Panc1 (cell line): Measurements from ENCODE around the gene RSU1. TPM values are rescaled to one million over a fixed set of nuclear protein-coding genes. Genes with fewer than 3 reads are reported as not detected.

ENCODE experiments used
- ATAC-seq: fragments of 200-7000 bp; cut with Tn5 transposase; 2 replicates; pipeline ENCODE4 v1.9.1; 2020; ENCODE audit warnings: mild to moderate bottlenecking, moderate library complexity
- BruUV-seq: library from RNA; stranded (reverse); fragments of 400-500 nt; replicated peaks from 2 replicates; lab custom pipeline; 2021; lab: Mats Ljungman, UMichigan
- CTCF ChIA-PET: fragments of 300-600 bp; sonication (Branson Sonifier 250); formaldehyde crosslinking; loops from one replicate; lab custom pipeline; 2022; ENCODE audit warnings: antibody characterized with exemption; lab: Charles Lee
- POLR2A ChIA-PET: fragments of 300-600 bp; sonication (Branson Sonifier 250); formaldehyde crosslinking; loops from one replicate; lab custom pipeline; 2022; ENCODE audit warnings: antibody characterized with exemption; lab: Charles Lee
- DNase-seq: peaks from one replicate; pipeline ENCODE4 v3.0.0-alpha.2; 2010; ENCODE audit warnings: low read depth, low spot score
- H3K27ac ChIP-seq: 2 replicates; pipeline ENCODE4 v1.5.1; 2011; ENCODE audit warnings: mild to moderate bottlenecking, low read length, inconsistent platforms
- H3K27me3 ChIP-seq: fragments of 200-500 bp; sonication (Bioruptor generic); 2 replicates; pipeline ENCODE4 v1.6.0; 2014; ENCODE audit warnings: low read length, inconsistent platforms; ENCODE audit not compliant: control insufficient read depth, insufficient read depth
- H3K36me3 ChIP-seq: fragments of 200-500 bp; sonication (Bioruptor generic); 2 replicates; pipeline ENCODE4 v1.5.1; 2014; ENCODE audit warnings: inconsistent platforms, mild to moderate bottlenecking, low read length, moderate library complexity; ENCODE audit not compliant: control insufficient read depth, insufficient read depth
- H3K4me1 ChIP-seq: 2 replicates; pipeline ENCODE4 v1.5.1; 2011; ENCODE audit warnings: inconsistent platforms, mild to moderate bottlenecking, low read length, moderate library complexity; ENCODE audit not compliant: control insufficient read depth, insufficient read depth
- H3K4me3 ChIP-seq, 2 experiments: 2 replicates each; pipeline ENCODE4 v1.5.1; 2011 to 2012; ENCODE audit warnings: low read depth in 2 of 2, low read length in 2 of 2, mild to moderate bottlenecking in 2 of 2, inconsistent platforms in 1 of 2, moderate library complexity in 1 of 2
- H3K9me3 ChIP-seq: fragments of 200-500 bp; sonication (Bioruptor generic); 2 replicates; pipeline ENCODE4 v1.5.1; 2014; ENCODE audit warnings: low read depth, mild to moderate bottlenecking, inconsistent platforms, low read length, moderate library complexity; ENCODE audit not compliant: control insufficient read depth, insufficient read depth
- POLR2AphosphoS5 ChIP-seq: IDR thresholded peaks from 2 replicates; pipeline ENCODE4 v1.6.1; 2012; ENCODE audit warnings: mild to moderate bottlenecking, low read depth, low read length, moderate library complexity
- SIN3A ChIP-seq: IDR thresholded peaks from 2 replicates; pipeline ENCODE4 v1.6.1; 2012; ENCODE audit warnings: low read depth, mild to moderate bottlenecking, low read length, moderate library complexity, borderline replicate concordance; ENCODE audit not compliant: insufficient read depth
- TCF7L2 ChIP-seq: IDR thresholded peaks from 2 replicates; pipeline ENCODE4 v1.6.1; 2011; ENCODE audit warnings: mild to moderate bottlenecking, low read depth, low read length, inconsistent platforms
- in situ Hi-C: cut with HindIII; loops from 2 replicates; pipeline ENCODE4 v1.10.0; 2016; ENCODE audit warnings: low sequenced_read_pairs, low pct_unique_long_range_greater_than_20kb
- intact Hi-C: fragments of 100-400 bp; cut with micrococcal nuclease; formaldehyde crosslinking; loops from one replicate; pipeline ENCODE4 v1.10.0; 2022; ENCODE audit not compliant: unreplicated experiment
- total RNA-seq: library from RNA; stranded (reverse); gene quantifications from one replicate; pipeline ENCODE4 v1.2.1, GENCODE V29; 2021; ENCODE audit not compliant: unreplicated experiment
- TF ChIP-seq, protein P1 (sequence below), 2 experiments: IDR thresholded peaks; 2 replicates each; pipeline ENCODE4 v1.6.1; 2011 to 2012; ENCODE audit warnings: low read depth in 2 of 2, control low read depth in 1 of 2, low read length in 1 of 2, mild to moderate bottlenecking in 1 of 2, moderate library complexity in 1 of 2; ENCODE audit not compliant: insufficient read depth in 1 of 2
- TF ChIP-seq, protein P2 (sequence below): fragments of 450-650 bp; IDR thresholded peaks from 2 replicates; pipeline ENCODE4 v1.5.1; 2017; ENCODE audit warnings: mild to moderate bottlenecking

The RSU1 gene
- total RNA-seq, 1 experiment from 2014 or later = 55.6 TPM

DNA sequence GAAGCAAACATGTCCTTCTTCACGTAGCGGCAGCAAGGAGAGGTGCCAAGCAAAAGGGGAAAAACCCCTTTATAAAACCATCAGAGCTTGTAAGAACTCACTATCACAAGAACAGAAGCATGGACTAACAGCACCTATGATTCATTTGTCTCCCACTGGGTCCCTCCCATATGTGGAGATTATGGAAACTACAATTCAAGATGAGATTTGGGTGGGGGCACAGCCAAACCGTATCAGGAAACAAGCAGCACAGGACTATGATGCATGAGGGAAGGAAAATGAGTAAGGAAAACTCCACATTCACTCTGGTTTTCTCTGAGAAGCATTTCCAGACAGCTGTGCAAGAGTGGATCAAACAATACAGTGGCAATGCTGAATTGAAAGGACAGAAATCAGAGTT lies 81.6 kb downstream of the RSU1 start:
- no peaks in the 10 kb centered on the region for H3K27me3 ChIP-seq

DNA sequence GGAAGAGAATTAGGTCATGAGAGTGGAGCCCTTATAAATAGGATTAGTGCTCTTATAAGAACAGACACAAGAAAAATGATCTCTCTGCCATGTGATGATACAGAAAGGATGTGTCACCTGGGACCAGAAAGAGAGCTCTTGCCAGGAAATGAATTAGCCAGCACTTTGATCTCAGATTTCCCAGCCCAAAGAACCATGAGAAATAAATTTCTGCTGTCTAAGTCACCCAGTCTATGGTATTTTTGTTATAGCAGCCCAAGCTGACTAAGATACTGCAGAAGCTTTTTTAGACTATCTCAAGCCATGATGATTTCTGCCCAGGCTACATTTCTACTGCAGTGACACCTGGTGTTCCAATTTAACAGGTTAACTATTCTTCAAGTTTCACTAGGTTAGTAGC lies 84.8 kb downstream of the RSU1 start:
- ChIA-PET POLR2A (no interaction called here), CTCF (no interaction called here)
- Histone ChIP-seq H3K9me3 (no peaks in the 10 kb centered on the region), H3K36me3 (no peaks in the 10 kb centered on the region), H3K4me1 (no peaks in the 10 kb centered on the region), H3K27me3 (no peaks in the 10 kb centered on the region), H3K4me3 (no peak overlapping the region), H3K27ac (no peak overlapping the region)
- BruUV-seq = no TSS peak
- in situ Hi-C loops = no loop called here
- no peak for TF ChIP-seq TCF7L2
- ATAC-seq (no peak), DNase-seq (no peak)
- intact Hi-C loops = no loop called here

More for the DNA sequence above, 81.6 kb downstream of the RSU1 start:
- no TSS peak for BruUV-seq
- ChIA-PET POLR2A (no interaction called here), CTCF (no interaction called here)
- no peaks in the 10 kb centered on the region; the same call in 1 of the 2 replicates for H3K36me3 ChIP-seq
- H3K4me1 ChIP-seq = no peaks in the 10 kb centered on the region
- no peak overlapping the region for H3K27ac ChIP-seq
- TF ChIP-seq SIN3A (no peak), TCF7L2 (no peak), POLR2AphosphoS5 (no peak)
- TF ChIP-seq, protein P1, sequence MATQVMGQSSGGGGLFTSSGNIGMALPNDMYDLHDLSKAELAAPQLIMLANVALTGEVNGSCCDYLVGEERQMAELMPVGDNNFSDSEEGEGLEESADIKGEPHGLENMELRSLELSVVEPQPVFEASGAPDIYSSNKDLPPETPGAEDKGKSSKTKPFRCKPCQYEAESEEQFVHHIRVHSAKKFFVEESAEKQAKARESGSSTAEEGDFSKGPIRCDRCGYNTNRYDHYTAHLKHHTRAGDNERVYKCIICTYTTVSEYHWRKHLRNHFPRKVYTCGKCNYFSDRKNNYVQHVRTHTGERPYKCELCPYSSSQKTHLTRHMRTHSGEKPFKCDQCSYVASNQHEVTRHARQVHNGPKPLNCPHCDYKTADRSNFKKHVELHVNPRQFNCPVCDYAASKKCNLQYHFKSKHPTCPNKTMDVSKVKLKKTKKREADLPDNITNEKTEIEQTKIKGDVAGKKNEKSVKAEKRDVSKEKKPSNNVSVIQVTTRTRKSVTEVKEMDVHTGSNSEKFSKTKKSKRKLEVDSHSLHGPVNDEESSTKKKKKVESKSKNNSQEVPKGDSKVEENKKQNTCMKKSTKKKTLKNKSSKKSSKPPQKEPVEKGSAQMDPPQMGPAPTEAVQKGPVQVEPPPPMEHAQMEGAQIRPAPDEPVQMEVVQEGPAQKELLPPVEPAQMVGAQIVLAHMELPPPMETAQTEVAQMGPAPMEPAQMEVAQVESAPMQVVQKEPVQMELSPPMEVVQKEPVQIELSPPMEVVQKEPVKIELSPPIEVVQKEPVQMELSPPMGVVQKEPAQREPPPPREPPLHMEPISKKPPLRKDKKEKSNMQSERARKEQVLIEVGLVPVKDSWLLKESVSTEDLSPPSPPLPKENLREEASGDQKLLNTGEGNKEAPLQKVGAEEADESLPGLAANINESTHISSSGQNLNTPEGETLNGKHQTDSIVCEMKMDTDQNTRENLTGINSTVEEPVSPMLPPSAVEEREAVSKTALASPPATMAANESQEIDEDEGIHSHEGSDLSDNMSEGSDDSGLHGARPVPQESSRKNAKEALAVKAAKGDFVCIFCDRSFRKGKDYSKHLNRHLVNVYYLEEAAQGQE (IDR thresholded peaks at IDR 0.05; ENCODE audit: insufficient read depth in 1 of 2, low read depth in 2 of 2, low read length in 1 of 2) = no peak
- TF ChIP-seq, protein P2, sequence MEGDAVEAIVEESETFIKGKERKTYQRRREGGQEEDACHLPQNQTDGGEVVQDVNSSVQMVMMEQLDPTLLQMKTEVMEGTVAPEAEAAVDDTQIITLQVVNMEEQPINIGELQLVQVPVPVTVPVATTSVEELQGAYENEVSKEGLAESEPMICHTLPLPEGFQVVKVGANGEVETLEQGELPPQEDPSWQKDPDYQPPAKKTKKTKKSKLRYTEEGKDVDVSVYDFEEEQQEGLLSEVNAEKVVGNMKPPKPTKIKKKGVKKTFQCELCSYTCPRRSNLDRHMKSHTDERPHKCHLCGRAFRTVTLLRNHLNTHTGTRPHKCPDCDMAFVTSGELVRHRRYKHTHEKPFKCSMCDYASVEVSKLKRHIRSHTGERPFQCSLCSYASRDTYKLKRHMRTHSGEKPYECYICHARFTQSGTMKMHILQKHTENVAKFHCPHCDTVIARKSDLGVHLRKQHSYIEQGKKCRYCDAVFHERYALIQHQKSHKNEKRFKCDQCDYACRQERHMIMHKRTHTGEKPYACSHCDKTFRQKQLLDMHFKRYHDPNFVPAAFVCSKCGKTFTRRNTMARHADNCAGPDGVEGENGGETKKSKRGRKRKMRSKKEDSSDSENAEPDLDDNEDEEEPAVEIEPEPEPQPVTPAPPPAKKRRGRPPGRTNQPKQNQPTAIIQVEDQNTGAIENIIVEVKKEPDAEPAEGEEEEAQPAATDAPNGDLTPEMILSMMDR = no peak
- in situ Hi-C loops = no loop called here
- no peaks in the 10 kb centered on the region for H3K9me3 ChIP-seq
- H3K4me3 ChIP-seq = no peak overlapping the region
- intact Hi-C loops = no loop called here
- DNase-seq (no peak), ATAC-seq (no peak)

DNA sequence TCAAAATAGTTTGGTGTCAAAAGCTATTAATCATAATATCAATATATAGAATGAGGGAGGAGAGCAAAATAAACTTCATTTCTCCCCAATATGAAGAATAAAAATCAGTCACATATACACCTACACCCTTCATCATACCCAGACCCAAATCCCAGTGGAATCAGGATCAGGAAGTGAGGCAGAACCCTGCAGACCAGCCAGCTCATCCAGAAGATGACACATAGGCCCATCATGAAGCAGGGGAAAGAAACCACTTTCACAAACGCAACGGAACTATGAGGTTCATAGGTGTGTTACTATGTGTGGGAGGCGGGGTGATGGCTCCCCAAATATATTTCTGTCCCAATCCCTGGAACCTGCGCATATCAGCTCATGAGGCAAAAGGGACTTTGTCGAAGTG lies 89.0 kb downstream of the RSU1 start:
- H3K4me3 ChIP-seq = no peak overlapping the region
- ATAC-seq (no peak), DNase-seq (no peak)
- intact Hi-C loops (no loop called here), in situ Hi-C loops (no loop called here)
- H3K9me3 ChIP-seq = no peaks in the 10 kb centered on the region
- no peaks in the 10 kb centered on the region for H3K4me1 ChIP-seq
- ChIA-PET POLR2A (no interaction called here), CTCF (no interaction called here)
- H3K27ac ChIP-seq = no peak overlapping the region
- TF ChIP-seq SIN3A = no peak
- TF ChIP-seq, protein P2 = no peak
- TF ChIP-seq, protein P1 (IDR thresholded peaks at IDR 0.05; ENCODE audit: insufficient read depth in 1 of 2, low read depth in 2 of 2, low read length in 1 of 2) = no peak
- no peak for TF ChIP-seq POLR2AphosphoS5
- TF ChIP-seq TCF7L2 = no peak
- BruUV-seq = no TSS peak
- no peaks in the 10 kb centered on the region for H3K36me3 ChIP-seq
- H3K27me3 ChIP-seq = no peaks in the 10 kb centered on the region
